ENCODE measurements around the gene CERS5.

DNA sequence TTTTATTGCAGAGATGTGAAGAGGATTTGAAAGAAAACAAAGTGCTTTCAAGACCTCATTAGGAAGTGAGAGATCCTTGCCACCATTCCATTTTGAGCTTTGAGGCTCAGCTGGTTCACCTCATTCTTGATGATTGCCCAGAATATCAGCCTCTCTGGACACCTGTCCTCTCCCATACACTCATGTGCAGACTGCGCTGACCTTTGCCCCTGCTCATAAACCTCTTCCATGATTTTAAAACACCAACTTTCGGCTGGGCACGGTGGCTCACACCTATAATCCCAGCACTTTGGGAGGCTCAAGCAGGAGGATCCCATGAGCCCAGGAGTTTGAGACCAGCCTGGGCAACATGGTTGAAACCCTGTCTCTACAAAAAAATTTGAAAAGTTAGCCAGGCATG is 46.2 kb downstream of the CERS5 start:
- TF ChIP-seq EP300 (IDR thresholded peaks at IDR 0.05; ENCODE audit: borderline replicate concordance in 1 of 2, control insufficient read depth in 1 of 2, low read depth in 2 of 2, low read length in 2 of 2) (no peak), POLR2AphosphoS5 (IDR thresholded peaks at IDR 0.05; ENCODE audit: low read length) (no peak), JUND (IDR thresholded peaks at IDR 0.05; ENCODE audit: low read depth, low read length) (no peak)
- TF ChIP-seq, protein P1, sequence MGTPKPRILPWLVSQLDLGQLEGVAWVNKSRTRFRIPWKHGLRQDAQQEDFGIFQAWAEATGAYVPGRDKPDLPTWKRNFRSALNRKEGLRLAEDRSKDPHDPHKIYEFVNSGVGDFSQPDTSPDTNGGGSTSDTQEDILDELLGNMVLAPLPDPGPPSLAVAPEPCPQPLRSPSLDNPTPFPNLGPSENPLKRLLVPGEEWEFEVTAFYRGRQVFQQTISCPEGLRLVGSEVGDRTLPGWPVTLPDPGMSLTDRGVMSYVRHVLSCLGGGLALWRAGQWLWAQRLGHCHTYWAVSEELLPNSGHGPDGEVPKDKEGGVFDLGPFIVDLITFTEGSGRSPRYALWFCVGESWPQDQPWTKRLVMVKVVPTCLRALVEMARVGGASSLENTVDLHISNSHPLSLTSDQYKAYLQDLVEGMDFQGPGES (IDR thresholded peaks at IDR 0.05): no peak
- TF ChIP-seq, protein P2, sequence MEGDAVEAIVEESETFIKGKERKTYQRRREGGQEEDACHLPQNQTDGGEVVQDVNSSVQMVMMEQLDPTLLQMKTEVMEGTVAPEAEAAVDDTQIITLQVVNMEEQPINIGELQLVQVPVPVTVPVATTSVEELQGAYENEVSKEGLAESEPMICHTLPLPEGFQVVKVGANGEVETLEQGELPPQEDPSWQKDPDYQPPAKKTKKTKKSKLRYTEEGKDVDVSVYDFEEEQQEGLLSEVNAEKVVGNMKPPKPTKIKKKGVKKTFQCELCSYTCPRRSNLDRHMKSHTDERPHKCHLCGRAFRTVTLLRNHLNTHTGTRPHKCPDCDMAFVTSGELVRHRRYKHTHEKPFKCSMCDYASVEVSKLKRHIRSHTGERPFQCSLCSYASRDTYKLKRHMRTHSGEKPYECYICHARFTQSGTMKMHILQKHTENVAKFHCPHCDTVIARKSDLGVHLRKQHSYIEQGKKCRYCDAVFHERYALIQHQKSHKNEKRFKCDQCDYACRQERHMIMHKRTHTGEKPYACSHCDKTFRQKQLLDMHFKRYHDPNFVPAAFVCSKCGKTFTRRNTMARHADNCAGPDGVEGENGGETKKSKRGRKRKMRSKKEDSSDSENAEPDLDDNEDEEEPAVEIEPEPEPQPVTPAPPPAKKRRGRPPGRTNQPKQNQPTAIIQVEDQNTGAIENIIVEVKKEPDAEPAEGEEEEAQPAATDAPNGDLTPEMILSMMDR (IDR thresholded peaks at IDR 0.05 in 2 of 3, conservative IDR thresholded peaks at IDR 0.05 in 1 of 3; ENCODE audit: control insufficient read depth in 2 of 3, extremely low read depth in 1 of 3, insufficient read depth in 1 of 3, low read depth in 3 of 3, low read length in 3 of 3): no peak
- TF ChIP-seq, protein P3, sequence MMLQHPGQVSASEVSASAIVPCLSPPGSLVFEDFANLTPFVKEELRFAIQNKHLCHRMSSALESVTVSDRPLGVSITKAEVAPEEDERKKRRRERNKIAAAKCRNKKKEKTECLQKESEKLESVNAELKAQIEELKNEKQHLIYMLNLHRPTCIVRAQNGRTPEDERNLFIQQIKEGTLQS (IDR thresholded peaks at IDR 0.05; ENCODE audit: borderline replicate concordance, extremely low read depth, low read depth, low read length): no peak
